Measurements from ENCODE around the gene RER1.

RER1 gene

GRCh38 chr1:2391041-2391930, at the start of gene RER1, which contains the start of gene MORN1:
TSS of gene RER1 (plus strand) at chr1:2391841. CDS start at chr1:2395791, 3,950 bp downstream.
TSS of gene MORN1 (minus strand) at chr1:2391554. CDS start at chr1:2391533, 21 bp downstream.
- peak; percentile 99 for DNase-seq

GRCh38 chr1:2342384-2343022, 49.1 kb upstream of the RER1 start:
- DNase-seq, result no peak

- no peak for DNase-seq
These were observed 48.4 kb upstream of the RER1 start for GRCh38 chr1:2343023-2343935.

GRCh38 chr1:2344121-2344681, 47.4 kb upstream of the RER1 start:
- no peak for DNase-seq

GRCh38 chr1:2344744-2345296, 46.8 kb upstream of the RER1 start:
- no peak for DNase-seq

GRCh38 chr1:2345297-2346075, 46.2 kb upstream of the RER1 start:
- no peak for DNase-seq

GRCh38 chr1:2346691-2347408, 44.8 kb upstream of the RER1 start:
- no peak for DNase-seq

- no peak for DNase-seq
These were observed 44.2 kb upstream of the RER1 start for GRCh38 chr1:2347409-2347785.

- no peak for DNase-seq
These were observed 43.7 kb upstream of the RER1 start for GRCh38 chr1:2347896-2348295.

- no peak for DNase-seq
These were observed 43.0 kb upstream of the RER1 start for GRCh38 chr1:2348346-2349325.

GRCh38 chr1:2349806-2350205, 41.8 kb upstream of the RER1 start:
- DNase-seq, result no peak

GRCh38 chr1:2350501-2350900, 41.1 kb upstream of the RER1 start:
- DNase-seq, result no peak

- no peak for DNase-seq
These were observed 40.6 kb upstream of the RER1 start for GRCh38 chr1:2350911-2351655.

- DNase-seq, result no peak
These were observed 39.9 kb upstream of the RER1 start for GRCh38 chr1:2351723-2352122.

GRCh38 chr1:2352341-2352896, 39.2 kb upstream of the RER1 start:
- no peak for DNase-seq

GRCh38 chr1:2352897-2353550, 38.6 kb upstream of the RER1 start:
- no peak for DNase-seq

- DNase-seq, result no peak
These were observed 37.8 kb upstream of the RER1 start for GRCh38 chr1:2353551-2354438.

All from stimulated activated CD4-positive, alpha-beta T cell treated with anti-CD3 and anti-CD28 coated beads, Interleukin-4, amount 100 ng/mL, for 24 hours (primary cell).